Inferior parietal cortex (tissue), 1 donor: ENCODE measurements around the gene SRRM3.
"Not testable (repeated sequence)": the region's sequence is repeated elsewhere in the genome, so short reads cannot be mapped to it uniquely, and the experiment has no call there.

Experiments
- DNase-seq: peaks from one replicate; pipeline ENCODE4 v3.0.0-alpha.2; 2016; ENCODE audit errors: extremely low spot score

SRRM3 gene

DNA sequence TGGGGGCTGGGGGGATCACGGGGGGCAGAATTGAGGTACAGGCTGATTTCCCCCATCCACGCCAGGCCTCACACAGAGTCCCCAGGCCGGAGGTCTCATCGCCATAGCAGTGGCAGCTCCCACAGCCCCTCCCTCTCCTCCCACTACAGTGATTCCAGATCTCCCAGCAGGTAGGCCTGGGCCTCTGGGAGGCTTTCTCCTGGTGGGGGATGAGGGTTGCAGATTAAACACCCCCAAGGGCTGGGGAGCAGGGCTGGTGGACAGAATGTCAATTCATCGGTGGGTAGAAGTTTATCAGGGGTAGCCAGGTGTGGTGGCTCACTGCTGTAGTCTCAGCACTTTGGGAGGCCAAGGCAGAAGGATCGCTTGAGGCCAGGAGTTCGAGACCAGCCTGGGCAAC, 63.6 kb downstream of the SRRM3 start:
- DNase-seq = no peak

DNA sequence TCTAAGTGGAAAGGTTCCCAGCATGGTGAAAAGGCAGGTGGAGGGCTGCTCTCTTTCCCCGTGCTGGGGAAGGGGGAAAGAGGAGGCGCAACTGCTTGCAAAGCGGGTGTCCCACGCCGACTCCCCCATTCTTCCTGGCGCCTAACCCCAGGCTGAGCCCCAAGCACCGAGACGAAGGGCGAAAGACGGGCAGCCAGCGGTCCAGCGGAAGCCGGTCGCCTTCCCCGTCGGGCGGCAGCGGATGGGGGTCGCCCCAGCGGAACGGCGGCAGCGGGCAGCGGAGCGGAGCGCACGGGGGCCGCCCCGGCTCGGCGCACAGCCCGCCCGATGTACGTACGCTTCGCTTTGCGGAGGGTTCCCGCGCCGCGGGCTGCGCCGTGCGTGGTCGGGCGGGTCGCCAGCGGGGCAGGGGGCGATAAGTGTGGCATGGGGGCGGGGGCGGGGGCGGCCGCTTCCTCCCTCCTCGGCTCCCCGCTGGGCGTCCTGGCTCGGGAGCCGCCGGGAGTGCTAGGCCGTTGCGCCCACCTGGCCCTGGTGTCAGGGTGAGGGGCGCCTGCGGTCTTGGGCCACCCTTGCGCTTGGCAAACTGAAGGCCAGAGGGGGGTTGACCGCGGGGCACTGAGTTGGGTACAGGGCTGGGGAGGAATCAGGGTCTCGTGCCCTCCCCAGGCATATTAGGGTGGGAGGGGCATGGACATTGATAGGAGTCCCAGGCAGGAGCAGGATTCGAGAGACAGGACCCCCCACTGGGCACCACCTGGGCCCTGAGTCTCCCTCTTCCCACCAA, 65.6 kb downstream of the SRRM3 start:
- DNase-seq = no peak

DNA sequence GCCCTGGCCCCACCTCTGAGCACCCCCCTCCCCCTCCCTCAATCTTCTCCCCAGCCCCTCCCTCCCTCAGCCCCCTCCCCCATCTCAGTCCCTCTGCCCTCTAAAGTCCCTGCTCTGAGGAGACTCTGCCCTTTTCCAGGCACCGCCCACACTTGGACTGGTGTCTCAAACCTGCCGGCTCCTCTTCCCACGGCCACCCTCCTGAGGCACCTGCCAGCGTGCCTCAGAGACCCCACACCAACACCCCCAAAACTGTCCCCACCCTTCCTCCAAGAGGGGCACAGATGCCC, 66.1 kb downstream of the SRRM3 start:
- DNase-seq = no peak

DNA sequence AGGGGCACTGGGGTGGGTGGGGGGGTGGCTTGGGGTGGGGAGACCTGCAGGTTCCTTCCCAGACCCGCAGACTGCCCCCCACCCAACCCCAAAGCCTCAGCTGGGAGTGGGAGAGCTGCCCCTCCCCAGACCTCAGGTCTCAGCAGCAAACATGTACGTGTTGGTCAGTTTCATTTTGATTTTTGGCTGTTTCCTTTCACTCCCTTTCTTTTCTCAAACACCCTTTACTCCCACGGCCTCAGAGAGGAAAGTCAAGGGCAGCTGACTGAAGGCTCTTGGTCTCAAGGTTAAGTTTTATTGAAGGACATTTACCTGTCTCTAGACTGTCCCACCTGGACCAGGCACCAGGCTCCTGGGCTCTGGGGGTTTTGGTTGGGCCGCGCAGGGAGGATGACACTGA, 66.7 kb downstream of the SRRM3 start:
- no peak for DNase-seq

DNA sequence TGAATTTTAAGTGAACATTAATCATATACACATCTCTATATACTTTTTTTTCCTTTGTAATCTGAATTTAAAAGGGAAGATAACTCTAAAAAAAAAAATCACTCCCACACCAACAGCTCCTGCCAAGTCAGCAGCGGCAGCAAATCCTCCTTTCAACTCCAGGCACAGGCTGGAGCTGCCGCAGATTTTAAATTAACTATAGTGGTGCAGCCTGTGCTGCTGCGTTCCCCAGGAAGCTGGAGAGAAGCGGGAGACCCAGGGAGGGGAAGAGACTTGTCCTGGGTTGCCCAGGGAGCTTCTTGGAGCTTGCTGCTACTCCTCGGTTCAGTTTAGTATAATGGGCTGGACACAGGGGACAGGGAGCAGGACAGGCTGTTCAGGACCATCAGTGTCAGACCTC, 68.2 kb downstream of the SRRM3 start:
- DNase-seq = no peak

DNA sequence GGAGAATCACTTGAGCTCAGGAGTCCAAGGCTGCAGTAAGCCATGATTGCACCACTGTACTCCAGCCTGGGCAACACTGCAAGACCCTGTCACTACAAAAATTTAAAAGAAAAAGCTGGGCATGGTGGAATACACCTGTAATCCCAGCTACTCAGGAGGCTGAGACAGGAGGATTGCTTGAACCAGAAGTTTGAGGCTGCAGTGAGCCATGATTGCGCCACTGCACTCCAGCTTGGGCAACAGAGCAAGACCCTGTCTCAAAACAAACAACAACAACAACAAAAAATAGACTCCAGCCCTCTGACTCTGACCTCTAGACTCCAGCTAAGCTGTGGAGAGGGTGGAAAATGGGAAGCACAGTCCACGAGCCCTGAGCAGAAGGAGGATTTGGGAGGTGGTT, 69.7 kb downstream of the SRRM3 start:
- not testable (repeated sequence) for DNase-seq

DNA sequence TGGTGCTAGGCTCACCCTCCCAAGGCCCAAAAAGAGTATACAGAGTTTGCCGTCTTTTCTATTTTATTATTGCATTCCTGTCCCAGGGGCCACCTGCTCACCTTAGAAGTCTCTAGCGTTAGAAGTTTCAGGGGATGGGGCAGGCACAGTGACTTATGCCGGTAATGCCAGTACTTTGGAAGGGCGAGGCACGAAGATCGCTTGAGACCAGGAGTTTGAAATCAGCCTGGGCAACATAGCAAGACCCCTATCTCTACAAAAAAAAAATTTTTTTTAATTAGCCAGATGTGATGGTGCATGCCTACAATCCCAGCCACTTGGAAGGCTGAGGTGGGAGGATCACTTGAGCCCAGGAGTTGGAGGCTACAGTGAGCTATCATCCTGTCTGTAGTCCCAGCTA, 70.4 kb downstream of the SRRM3 start:
- no peak for DNase-seq

GRCh38 chr7:76272851-76273497, 71.3 kb downstream of the SRRM3 start:
- no peak for DNase-seq

DNA sequence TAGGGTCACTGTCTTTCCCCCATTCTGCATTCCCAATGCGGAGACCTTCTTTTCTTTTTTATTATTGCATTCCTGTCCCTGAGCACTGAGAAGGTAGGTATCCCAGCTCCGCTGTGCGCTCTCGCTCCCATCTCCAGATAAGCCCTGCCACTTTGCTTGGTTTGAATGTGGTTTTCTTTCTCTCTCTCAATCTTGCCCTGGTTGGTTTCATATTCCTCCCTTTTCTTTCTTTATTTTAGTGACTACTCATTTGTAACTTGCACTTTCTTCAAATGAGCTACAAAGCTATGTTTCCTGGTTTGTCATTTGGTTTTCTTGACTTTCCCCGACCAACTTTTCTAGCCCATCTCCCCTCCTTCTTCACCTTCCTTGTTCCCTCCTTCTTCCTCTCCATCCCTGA, 71.8 kb downstream of the SRRM3 start:
- no peak for DNase-seq

- DNase-seq = no peak
These were observed 76.8 kb downstream of the SRRM3 start for GRCh38 chr7:76278540-76278939.

- DNase-seq = no peak
These were observed 78.7 kb downstream of the SRRM3 start for GRCh38 chr7:76280408-76280807.

DNA sequence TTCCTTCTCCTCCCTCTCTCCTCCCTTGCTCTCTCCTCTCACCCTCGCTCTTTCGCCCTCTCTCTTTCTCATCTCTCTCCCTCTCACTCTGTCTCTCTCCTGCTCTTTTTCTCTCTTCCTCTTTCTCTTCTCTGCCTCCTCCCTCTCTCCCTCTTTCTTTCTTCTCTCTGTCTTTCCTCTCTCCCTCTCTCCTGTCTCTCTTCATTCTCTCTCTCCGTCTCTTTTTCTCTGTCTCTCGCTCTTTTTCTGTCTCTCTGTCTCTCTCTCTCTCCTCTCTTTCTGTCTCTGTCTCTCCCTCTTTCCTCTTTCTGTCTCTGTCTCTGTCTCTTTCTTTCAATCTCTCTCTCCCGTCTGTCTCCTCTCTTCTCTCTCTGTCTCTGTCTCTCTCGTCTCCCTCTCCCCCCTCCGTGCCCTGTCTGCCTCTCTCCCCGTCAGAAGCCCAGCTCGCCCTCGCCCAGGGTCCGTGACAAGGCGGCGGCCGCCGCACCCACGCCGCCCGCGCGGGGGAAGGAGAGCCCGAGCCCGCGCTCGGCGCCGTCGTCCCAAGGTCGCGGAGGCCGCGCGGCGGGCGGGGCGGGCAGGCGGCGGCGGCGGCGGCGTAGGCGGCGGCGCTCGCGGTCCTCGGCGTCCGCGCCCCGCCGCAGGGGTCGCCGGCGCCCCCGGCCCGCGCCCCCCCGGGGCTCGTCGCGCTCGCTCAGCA, 79.5 kb downstream of the SRRM3 start:
- no peak for DNase-seq

DNA sequence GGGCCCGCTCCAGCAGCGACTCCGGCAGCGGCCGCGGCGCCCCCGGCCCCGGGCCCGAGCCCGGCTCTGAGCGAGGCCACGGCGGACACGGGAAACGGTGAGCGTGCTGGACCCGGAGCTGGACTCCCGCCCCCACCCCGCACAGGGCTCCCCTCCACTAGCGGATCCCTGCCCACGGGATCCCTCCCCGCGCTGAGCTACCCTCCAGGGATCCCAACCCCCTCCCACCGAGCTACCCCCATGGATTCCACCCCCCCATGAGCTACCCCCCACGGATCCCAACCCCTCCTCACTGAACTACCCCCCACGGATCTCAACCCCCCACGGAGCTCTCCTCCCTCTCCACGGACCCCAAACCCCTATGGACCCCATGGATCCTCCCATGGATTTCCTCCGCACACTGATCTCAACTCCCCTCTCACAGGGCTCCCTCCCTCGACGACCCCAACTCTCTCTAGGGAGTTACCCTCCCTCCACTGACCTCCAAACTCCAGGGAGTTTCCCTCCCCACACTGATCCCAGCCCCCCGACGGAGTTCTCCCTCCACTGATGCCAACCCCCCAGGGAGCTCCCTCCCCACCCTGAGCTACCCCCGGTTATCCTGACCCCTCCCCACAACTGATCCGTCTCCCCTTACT, 80.1 kb downstream of the SRRM3 start:
- DNase-seq = no peak

DNA sequence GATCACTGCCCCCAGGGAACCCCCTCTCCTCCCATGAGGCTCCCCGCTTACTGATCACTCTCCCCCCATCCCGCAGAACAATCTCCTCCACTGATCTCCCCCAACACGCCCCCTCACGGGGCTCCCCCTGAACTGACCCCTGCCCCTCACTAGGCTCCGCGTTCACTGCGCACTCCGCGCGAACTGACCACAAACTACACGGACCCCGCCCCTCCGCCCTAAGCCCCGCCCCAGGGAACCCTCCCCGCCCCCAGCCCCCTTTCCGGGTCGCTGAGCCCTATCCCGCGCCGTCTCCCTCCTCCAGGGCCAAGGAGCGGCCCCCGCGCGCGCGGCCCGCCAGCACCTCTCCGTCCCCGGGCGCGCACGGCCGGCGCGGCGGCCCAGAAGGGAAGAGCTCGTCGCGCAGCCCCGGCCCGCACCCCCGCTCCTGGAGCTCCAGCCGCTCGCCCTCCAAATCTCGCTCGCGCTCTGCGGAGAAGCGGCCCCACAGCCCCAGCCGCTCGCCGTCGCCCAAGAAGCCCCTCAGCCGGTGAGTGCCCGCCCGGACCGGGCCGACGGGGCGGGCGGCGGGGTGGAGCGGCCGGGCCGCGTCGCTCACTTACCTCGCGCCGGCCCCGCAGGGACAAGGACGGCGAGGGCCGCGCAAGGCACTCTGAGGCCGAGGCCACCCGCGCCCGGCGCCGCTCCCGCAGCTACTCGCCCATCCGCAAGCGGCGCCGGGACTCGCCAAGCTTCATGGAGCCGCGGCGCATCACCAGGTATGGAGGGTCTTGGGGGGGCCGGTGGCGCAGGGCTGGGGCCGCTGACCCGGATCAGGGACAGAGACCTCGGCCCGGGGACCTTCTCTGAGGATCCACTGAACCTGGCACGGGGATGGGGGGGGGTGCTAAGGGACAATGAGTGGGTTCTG, 80.9 kb downstream of the SRRM3 start:
- DNase-seq = no peak

GRCh38 chr7:76283254-76284159, 81.8 kb downstream of the SRRM3 start:
- DNase-seq = no peak

DNA sequence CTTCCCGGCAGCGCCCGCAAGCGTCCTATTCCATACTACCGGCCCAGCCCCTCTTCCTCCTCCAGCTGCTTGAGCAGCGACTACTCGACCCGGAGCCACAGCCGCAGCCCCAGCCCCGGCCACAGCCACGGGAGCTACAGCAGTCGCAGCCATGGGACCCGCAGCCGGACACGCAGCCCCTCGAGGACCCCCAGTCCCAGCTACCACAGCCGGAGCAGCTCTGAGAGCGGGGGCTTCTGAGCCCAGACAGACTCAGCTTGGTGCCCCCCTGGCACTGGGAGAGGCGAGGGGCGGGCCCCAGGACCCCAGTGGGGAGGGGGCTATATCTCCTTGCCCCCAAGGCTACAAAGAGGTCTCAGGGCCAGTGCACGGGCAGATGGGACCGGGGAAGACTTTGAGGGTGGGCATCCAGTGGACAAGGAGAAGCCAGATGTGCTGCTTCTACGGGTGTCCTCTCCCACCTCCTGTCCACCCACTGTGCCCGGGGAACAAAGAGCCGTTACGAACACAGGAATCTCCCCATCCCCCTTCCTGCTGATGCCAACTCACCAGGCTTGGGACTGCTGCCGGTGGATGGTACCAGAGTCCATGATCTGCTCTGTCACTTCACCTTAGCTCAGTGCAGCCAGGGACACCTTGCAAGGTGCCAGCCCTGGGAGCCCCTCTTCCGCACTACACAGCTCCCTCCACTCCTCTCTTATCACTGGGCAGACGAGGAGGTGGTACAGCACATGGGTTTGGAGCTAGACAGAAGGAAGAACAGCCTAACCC, 84.1 kb downstream of the SRRM3 start:
- DNase-seq = no peak

DNA sequence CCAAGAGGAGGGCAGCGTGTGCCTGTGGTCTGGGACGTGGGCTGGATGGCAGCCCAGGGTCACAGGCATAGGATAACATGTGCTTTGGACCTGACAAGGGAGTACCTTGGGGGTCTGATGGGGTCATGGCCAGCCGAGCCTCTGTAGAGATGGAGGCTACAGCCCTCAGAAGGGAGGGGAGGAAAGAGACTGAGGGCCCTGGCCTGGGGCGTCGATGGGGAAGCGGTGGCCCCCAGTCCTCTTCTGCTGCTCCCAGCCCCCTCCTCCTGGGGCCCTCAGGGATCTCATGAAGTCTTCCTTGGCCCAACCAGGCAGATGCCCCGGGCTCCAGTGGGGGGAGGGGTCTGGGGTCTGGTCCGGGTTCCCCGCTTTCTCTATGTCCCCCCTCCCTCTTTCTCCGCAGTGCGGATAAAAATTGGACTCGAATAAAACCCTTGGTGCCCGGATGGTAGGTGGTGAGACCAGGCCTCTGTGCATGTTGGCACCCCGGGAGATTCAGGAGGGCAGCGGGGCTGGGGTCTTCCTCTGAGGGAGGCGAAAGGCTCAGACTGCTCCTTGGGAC, 85.2 kb downstream of the SRRM3 start:
- no peak for DNase-seq

GRCh38 chr7:76290847-76291350, 89.2 kb downstream of the SRRM3 start:
- DNase-seq = not testable (repeated sequence)
